K562 (cell line): ENCODE measurements around the gene USP6. TPM values are rescaled to one million over a fixed set of nuclear protein-coding genes. Genes with fewer than 3 reads are reported as not detected.

Source experiments
- CC2D1A ChIP-seq: fragments of 450-650 bp; IDR thresholded peaks from 2 replicates; pipeline ENCODE4 v1.6.1; 2017; ENCODE audit warnings: mild to moderate bottlenecking
- DNMT1 ChIP-seq: fragments of 450-650 bp; IDR thresholded peaks from 2 replicates; pipeline ENCODE4 v1.6.1; 2016; ENCODE audit warnings: antibody characterized with exemption, mild to moderate bottlenecking
- MTA1 ChIP-seq: fragments of 450-650 bp; IDR thresholded peaks from 2 replicates; pipeline ENCODE4 v1.6.1; 2017; ENCODE audit warnings: borderline replicate concordance
- PCBP1 ChIP-seq: fragments of 200-400 bp; formaldehyde crosslinking; IDR thresholded peaks from 2 replicates; pipeline ENCODE4 v1.6.1; 2018; ENCODE audit warnings: mild to moderate bottlenecking, low read depth, low read length; ENCODE audit not compliant: poor library complexity, severe bottlenecking
- TAF1 ChIP-seq: IDR thresholded peaks from 2 replicates; pipeline ENCODE4 v1.6.1; 2011; ENCODE audit warnings: mild to moderate bottlenecking, low read length, moderate library complexity; ENCODE audit not compliant: insufficient read depth, control insufficient read depth, severe bottlenecking; ENCODE audit errors: extremely low read depth
- TCF7L2 ChIP-seq: fragments of 150-350 bp; IDR thresholded peaks from 2 replicates; pipeline ENCODE4 v1.6.1; 2016; ENCODE audit warnings: low read depth, mild to moderate bottlenecking, low read length, moderate library complexity
- TSC22D4 ChIP-seq: fragments of 450-650 bp; IDR thresholded peaks from 2 replicates; pipeline ENCODE4 v1.6.1; 2016; ENCODE audit warnings: missing genetic modification characterization, missing biosample characterization, control low read depth
- ZNF124 ChIP-seq: sonication (generic); formaldehyde crosslinking; IDR thresholded peaks from 2 replicates; pipeline ENCODE4 v1.8.1; 2022; ENCODE audit warnings: missing genetic modification reagents
- ZNF146 ChIP-seq: IDR thresholded peaks from one replicate; pipeline ENCODE4 v1.6.1; 2018; ENCODE audit warnings: missing compliant biosample characterization; ENCODE audit not compliant: unreplicated experiment
- ZNF23 ChIP-seq: fragments of 250-450 bp; sonication (Bioruptor Pico); IDR thresholded peaks from 2 replicates; pipeline ENCODE4 v1.4.0; 2020; ENCODE audit warnings: mild to moderate bottlenecking
- ZNF551 ChIP-seq: fragments of 250-450 bp; sonication (Bioruptor Pico); IDR thresholded peaks from 2 replicates; pipeline ENCODE4 v1.5.0; 2021; ENCODE audit warnings: mild to moderate bottlenecking, moderate library complexity
- polyA plus RNA-seq, 8 experiments: library from polyadenylated mRNA; depleted of rRNA in 4 of 8; stranded (reverse) in 5 of 8; unstranded in 3 of 8; fragments of >200 nt; fragmentation: Nextera tagmentation in 2 of 8; fragmentation: Illumina TruSeq in 1 of 8; extraction: Ambion mirVana in 2 of 8; extraction: Trizol in 1 of 8; gene quantifications; 2 replicates each; pipeline versions ENCODE4 v1.2.1 to v1.2.3, GENCODE V29; 2011 to 2014; ENCODE audit warnings: inconsistent platforms in 1 of 8, missing spikeins in 1 of 8
- total RNA-seq, 7 experiments: library from RNA; depleted of rRNA in 6 of 7; stranded (reverse); fragments of >200 nt in 6 of 7; fragmentation: Illumina TruSeq in 2 of 7; extraction: Trizol in 2 of 7; gene quantifications; 2 replicates each; pipeline versions ENCODE4 v1.2.1 to v1.2.3, GENCODE V29; 2011 to 2021; ENCODE audit warnings: low replicate concordance in 1 of 7
- TF ChIP-seq, protein P1 (sequence below), 2 experiments: IDR thresholded peaks in 1 of 2; conservative IDR thresholded peaks in 1 of 2; 2 replicates each; pipeline ENCODE4 v1.6.1; 2016; ENCODE audit warnings: low read depth in 2 of 2, mild to moderate bottlenecking in 1 of 2, missing compliant biosample characterization in 1 of 2, missing genetic modification characterization in 1 of 2, moderate library complexity in 1 of 2
- TF ChIP-seq, protein P2 (sequence below): IDR thresholded peaks from 2 replicates; pipeline ENCODE4 v1.6.1; 2011; ENCODE audit not compliant: insufficient read length; ENCODE audit errors: extremely low read depth
- TF ChIP-seq, protein P3 (sequence below): fragments of 250-450 bp; sonication (Bioruptor Pico); IDR thresholded peaks from 2 replicates; pipeline ENCODE4 v1.4.0; 2020

USP6 gene
- total and polyA plus RNA-seq, 9 of the 15 experiments (the other 6 are each of a cell fraction or from before 2014, with no cell fraction given) = 0.01 to 0.09 (median 0.04) TPM; not detected in 4

DNA sequence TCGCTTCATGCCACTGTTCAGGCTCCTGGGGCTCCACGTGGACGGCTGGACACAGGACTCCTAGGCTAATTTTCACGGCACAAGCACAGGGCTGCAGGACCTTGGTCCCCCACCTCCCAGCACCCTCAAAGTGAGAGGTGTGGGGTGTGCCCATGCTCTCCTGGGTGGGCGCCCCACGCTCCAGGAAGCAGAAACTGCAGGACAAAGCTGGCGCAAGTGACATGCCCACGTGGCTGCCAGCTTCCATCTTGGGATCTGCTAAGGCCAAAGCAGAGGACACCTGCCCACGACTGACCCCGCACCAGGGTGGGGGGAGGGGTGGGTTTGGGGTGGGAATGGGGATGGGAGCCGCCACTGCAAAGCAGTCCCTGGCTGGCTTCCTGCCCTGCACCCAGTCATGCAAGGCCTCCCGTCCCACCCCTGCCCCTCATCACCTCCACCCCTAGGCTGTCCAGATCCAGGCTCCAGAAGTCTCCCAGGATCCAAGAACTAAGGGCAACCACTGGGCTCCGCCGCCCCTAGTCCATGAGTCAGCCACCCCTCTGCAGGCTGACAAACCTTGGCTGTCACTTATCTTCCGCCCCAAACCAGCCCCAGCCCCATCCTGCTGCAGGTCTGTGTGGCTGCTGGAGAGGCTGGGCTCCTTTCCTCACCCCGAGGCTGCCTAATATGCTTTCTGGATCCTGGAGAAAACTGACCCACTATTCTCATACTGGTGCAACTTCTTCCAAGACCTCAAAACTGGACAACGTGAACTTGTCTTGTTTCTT lies 11.1 kb downstream of the USP6 start (continued):
- TF ChIP-seq MTA1 = no peak
- TF ChIP-seq, protein P1, sequence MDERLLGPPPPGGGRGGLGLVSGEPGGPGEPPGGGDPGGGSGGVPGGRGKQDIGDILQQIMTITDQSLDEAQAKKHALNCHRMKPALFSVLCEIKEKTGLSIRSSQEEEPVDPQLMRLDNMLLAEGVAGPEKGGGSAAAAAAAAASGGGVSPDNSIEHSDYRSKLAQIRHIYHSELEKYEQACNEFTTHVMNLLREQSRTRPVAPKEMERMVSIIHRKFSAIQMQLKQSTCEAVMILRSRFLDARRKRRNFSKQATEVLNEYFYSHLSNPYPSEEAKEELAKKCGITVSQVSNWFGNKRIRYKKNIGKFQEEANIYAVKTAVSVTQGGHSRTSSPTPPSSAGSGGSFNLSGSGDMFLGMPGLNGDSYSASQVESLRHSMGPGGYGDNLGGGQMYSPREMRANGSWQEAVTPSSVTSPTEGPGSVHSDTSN (CRISPR knock-in tag; IDR thresholded peaks at IDR 0.05; ENCODE audit: low read depth) = no peak
- TF ChIP-seq, protein P1 (tag; conservative IDR thresholded peaks at IDR 0.05; ENCODE audit: low read depth) = no peak
- TF ChIP-seq, protein P2, sequence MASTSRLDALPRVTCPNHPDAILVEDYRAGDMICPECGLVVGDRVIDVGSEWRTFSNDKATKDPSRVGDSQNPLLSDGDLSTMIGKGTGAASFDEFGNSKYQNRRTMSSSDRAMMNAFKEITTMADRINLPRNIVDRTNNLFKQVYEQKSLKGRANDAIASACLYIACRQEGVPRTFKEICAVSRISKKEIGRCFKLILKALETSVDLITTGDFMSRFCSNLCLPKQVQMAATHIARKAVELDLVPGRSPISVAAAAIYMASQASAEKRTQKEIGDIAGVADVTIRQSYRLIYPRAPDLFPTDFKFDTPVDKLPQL = no peak
- TF ChIP-seq PCBP1 = no peak
- TF ChIP-seq TAF1 = no peak
- no peak for TF ChIP-seq TCF7L2
- no peak for TF ChIP-seq CC2D1A
- no peak for TF ChIP-seq ZNF23 (CRISPR knock-in tag)
- TF ChIP-seq ZNF551 (CRISPR knock-in tag) = no peak
- TF ChIP-seq TSC22D4 (tag) = no peak
- TF ChIP-seq ZNF146 = no peak
- TF ChIP-seq, protein P3, sequence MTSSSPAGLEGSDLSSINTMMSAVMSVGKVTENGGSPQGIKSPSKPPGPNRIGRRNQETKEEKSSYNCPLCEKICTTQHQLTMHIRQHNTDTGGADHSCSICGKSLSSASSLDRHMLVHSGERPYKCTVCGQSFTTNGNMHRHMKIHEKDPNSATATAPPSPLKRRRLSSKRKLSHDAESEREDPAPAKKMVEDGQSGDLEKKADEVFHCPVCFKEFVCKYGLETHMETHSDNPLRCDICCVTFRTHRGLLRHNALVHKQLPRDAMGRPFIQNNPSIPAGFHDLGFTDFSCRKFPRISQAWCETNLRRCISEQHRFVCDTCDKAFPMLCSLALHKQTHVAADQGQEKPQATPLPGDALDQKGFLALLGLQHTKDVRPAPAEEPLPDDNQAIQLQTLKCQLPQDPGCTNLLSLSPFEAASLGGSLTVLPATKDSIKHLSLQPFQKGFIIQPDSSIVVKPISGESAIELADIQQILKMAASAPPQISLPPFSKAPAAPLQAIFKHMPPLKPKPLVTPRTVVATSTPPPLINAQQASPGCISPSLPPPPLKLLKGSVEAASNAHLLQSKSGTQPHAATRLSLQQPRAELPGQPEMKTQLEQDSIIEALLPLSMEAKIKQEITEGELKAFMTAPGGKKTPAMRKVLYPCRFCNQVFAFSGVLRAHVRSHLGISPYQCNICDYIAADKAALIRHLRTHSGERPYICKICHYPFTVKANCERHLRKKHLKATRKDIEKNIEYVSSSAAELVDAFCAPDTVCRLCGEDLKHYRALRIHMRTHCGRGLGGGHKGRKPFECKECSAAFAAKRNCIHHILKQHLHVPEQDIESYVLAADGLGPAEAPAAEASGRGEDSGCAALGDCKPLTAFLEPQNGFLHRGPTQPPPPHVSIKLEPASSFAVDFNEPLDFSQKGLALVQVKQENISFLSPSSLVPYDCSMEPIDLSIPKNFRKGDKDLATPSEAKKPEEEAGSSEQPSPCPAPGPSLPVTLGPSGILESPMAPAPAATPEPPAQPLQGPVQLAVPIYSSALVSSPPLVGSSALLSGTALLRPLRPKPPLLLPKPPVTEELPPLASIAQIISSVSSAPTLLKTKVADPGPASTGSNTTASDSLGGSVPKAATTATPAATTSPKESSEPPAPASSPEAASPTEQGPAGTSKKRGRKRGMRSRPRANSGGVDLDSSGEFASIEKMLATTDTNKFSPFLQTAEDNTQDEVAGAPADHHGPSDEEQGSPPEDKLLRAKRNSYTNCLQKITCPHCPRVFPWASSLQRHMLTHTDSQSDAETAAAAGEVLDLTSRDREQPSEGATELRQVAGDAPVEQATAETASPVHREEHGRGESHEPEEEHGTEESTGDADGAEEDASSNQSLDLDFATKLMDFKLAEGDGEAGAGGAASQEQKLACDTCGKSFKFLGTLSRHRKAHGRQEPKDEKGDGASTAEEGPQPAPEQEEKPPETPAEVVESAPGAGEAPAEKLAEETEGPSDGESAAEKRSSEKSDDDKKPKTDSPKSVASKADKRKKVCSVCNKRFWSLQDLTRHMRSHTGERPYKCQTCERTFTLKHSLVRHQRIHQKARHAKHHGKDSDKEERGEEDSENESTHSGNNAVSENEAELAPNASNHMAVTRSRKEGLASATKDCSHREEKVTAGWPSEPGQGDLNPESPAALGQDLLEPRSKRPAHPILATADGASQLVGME (CRISPR knock-in tag) = no peak
- TF ChIP-seq DNMT1 = no peak
- TF ChIP-seq ZNF124 (CRISPR knock-in tag) = no peak
